NCI-H510A (cell line): ENCODE results near the gene PTPN13.
"Not testable (repeated sequence)": the region's sequence is repeated elsewhere in the genome, so short reads cannot be mapped to it uniquely, and the experiment has no call there.

Source experiments
- DNase-seq: peaks from one replicate; lab custom pipeline; 2025; lab: John Stamatoyannopoulos, UW

The PTPN13 gene

DNA sequence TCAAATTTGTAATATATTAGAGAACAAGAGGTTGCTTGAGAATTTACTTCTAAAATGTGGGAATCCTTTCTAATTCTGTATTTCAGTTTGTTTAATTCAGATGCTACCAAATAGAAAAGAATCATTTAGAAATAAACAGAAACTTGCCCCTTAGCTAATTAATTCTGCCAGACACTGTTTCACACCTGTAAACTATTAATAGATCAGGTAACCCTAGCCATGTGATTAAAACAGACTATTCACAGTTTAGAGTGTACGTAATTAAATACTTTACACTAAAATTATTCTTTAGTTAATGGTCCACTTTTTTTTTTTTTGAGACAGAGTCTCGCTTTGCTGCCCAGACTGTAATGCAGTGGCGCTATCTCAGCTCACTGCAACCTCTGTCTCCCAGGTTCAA is 124.0 kb downstream of the PTPN13 start:
- DNase-seq, result no peak

DNA sequence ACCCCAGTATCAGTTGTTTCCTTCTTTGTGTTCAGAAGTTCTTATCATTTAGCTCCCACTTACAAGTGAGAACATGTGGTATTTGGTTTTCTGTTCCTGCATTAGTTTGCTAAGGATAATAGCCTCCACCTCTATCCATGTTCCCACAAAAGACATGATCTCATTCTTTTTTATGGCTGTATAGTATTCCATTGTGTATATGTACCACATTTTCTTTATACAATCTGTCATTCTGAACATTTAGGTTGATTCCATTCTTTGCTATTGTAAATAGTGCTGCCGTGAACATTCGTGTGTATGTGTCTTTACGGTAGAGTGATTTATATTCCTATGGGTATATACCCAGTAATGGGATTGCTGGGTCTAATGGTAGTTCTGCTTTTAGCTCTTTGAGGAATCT is 125.0 kb downstream of the PTPN13 start:
- not testable (repeated sequence) for DNase-seq

GRCh38 chr4:86720508-86721068 is 126.5 kb downstream of the PTPN13 start:
- no peak for DNase-seq

DNA sequence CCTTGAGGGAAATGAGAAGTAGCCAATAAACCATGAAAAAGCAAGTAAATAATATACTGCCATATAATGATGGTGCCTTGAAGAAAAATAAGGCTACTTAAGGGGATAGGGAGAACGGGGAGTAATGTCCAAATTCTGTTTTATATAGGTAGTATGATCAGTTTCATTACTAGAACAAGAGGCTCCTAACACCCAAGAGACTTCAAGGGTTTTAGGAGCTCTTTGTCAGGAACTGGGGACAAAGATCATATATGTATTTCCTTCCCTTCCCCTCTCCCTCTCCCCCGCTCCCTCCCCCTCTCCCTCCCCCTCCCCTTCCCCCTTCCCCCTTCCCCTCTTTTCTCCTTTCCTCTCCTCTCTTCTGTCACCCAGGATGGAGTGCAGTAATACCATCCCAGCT is 127.3 kb downstream of the PTPN13 start:
- no peak for DNase-seq

GRCh38 chr4:86730310-86730709 is 136.2 kb downstream of the PTPN13 start:
- DNase-seq, result no peak

DNA sequence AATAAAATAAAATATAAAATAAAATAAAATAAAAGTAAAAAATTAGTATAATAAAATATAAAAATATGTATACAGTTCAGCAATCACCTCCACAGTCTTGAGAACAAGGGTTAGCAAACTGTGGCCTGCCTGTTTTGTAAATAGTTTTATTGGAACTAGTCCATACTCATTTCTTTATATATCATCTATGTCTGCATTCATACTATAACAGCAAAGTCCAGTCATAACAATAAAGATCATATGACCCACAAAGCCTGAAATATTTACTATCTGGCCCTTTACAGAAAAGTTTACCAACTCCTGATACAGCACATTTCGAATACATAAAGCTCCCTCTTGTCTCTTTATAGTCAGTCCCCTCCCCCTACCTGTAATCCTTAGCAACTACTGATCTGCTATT is 143.1 kb downstream of the PTPN13 start:
- no peak for DNase-seq

GRCh38 chr4:86741846-86742245 is 147.7 kb downstream of the PTPN13 start:
- no peak for DNase-seq

GRCh38 chr4:86744570-86744969 is 150.5 kb downstream of the PTPN13 start:
- DNase-seq, result peak; percentile 9

DNA sequence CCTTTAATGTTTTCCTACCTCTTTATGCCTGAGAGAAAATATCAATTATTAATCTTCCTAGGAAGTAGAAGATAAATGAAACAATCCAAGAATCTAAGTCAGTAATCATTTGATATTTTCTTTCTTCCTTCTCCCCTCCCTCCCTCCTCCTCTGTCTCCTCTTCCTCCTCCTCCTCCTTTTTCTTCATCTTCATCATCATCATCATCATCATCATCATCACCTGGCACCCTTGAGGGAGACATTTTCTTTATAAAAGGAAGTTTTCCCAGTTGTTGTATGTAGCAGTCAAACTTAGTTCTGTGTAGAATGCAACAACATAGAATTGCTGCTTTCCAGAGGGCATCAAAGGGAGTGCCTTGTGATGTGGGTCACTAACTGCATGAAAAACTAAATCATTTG is 155.0 kb downstream of the PTPN13 start:
- DNase-seq, result no peak

DNA sequence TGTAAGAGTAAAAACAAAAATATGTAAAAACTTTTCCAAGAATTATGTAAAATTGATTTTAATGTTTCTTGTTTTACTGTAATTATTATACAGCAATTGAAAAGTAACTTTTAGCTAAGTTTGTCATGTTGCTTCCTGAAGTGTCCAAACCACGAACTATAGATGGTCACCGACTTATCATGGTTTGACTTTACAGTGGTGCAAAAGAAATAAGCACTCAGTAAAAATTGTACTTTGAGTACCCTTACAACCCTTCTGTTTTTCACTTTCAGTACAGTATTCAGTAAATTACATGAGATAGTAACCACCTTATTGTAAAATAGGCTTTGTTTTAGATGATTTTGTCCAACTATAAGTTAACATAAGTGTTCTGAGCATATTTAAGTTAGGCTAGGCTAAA is 161.3 kb downstream of the PTPN13 start:
- no peak for DNase-seq

- no peak for DNase-seq
Measured at GRCh38 chr4:86757468-86757867, 163.4 kb downstream of the PTPN13 start.

DNA sequence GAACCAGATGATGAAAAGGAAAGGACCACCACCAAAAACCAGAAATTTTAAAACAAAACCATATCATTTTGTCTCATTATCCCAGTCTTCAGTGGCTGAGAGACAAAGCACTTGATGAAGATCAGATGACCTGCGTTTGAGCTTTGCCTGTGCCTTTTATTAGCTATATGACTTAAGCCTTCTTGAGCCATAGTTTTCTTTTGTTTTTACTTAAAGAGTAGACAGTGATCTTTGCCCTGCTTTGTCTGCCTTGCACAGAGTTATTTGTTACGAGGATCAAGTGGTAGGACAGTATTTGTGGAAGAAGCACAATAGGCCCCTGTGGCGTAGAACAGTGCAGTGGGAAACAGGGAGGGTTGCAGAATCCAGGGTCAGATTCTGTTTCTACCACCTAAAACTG is 165.2 kb downstream of the PTPN13 start:
- DNase-seq, result no peak

DNA sequence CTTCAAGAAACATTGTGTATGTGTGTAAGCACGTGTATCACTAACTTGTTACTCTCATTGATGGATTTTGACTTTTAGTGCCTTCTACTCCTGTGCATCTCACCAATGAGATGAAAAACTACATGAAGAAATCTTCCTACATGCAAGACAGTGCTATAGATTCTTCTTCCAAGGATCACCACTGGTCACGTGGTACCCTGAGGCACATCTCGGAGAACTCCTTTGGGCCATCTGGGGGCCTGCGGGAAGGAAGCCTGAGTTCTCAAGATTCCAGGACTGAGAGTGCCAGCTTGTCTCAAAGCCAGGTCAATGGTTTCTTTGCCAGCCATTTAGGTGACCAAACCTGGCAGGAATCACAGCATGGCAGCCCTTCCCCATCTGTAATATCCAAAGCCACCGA is 168.5 kb downstream of the PTPN13 start:
- no peak for DNase-seq

DNA sequence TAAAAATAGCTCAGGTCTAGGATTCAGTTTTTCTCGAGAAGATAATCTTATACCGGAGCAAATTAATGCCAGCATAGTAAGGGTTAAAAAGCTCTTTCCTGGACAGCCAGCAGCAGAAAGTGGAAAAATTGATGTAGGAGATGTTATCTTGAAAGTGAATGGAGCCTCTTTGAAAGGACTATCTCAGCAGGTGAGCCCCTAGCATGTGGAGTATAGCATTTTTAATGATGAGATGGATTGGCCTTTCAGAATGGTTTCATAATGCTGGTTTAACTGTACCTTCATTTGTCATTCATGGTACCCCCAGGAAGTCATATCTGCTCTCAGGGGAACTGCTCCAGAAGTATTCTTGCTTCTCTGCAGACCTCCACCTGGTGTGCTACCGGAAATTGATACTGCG is 175.7 kb downstream of the PTPN13 start:
- DNase-seq, result no peak

DNA sequence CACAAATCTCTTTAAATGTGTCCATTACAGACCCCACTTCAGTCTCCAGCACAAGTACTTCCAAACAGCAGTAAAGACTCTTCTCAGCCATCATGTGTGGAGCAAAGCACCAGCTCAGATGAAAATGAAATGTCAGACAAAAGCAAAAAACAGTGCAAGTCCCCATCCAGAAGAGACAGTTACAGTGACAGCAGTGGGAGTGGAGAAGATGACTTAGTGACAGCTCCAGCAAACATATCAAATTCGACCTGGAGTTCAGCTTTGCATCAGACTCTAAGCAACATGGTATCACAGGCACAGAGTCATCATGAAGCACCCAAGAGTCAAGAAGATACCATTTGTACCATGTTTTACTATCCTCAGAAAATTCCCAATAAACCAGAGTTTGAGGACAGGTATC is 177.0 kb downstream of the PTPN13 start:
- DNase-seq, result no peak

DNA sequence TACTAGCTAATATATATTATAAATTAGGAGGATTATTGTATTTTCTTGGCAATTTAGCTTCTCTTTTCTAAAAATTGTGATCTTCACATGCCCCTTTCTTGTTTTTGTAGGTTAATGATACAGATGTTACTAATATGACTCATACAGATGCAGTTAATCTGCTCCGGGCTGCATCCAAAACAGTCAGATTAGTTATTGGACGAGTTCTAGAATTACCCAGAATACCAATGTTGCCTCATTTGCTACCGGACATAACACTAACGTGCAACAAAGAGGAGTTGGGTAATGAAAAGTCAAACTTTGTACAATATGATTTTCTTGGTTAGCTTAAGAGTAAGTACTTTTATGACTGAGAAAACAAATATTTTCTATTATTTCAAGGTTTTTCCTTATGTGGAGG is 180.9 kb downstream of the PTPN13 start:
- no peak for DNase-seq

- DNase-seq, result no peak
Measured at GRCh38 chr4:86778175-86778574, 184.1 kb downstream of the PTPN13 start.

GRCh38 chr4:86788826-86789225 is 194.7 kb downstream of the PTPN13 start:
- DNase-seq, result no peak

DNA sequence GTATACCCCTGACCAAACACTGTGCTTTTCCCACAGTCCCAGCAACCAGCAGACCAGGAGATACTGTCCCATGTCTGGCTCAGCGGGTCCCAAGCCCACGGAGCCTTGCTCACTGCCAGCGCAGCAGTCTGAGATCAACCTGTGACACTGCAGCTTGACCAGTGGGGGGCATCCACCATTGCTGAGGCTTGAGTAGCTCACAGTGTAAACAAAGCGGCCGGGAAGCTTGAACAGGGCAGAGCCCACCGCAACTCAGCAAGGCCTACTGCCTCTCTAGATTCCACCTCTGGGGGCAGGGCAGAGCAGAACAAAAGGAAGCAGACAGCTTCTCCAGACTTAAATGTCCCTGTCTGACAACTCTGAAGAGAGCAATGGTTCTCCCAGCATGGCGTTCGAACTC is 197.0 kb downstream of the PTPN13 start:
- no peak for DNase-seq

DNA sequence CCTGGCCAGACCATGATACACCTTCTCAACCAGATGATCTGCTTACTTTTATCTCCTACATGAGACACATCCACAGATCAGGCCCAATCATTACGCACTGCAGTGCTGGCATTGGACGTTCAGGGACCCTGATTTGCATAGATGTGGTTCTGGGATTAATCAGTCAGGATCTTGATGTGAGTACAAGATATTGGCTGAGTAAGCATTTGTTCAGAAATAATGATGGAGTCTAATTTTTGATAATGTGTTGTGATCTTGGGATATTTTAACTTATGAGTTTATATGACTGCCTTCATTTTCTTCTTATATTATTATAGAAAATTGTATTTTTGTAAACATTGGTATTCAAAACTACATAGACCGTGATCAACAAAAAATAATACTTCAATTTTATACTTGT is 215.7 kb downstream of the PTPN13 start:
- DNase-seq, result no peak

GRCh38 chr4:86810847-86811246 is 216.7 kb downstream of the PTPN13 start:
- no peak for DNase-seq

GRCh38 chr4:86815653-86816052 is 221.5 kb downstream of the PTPN13 start:
- no peak for DNase-seq

DNA sequence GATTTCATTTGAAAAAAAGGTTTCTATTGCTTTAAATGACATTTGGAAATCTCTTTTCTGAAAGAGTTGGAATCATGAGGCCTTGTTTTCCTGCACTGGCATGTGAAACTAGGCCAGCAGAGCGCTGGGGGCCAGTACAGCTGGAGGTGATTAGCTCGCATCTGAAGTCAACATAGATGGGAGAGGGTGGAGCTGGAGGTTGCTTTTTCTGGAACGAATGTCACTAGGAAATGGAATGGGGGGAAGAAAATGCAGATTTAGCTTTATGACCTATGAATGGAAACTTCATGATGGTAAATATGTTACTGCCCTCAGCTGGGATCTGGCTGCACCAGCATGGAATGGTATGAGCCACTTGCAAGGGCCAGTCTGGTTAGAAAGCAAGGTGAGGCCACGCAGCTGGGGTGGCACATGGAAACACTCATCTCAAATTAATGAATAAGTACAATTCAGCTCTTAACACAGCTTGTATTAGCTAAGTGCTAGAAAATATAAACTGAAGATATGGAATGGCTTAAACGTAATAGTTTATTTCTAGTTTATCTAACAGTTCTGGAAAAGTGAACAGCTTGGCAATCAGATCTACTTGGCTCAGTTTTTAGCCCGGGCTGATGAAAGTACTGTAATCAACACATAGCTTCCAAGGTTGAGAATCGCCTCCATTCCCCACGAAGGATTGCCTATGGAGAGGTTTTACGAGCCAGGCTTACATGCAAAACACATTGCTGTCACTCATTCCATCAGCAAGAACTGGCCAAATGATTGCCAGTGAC is 222.6 kb downstream of the PTPN13 start:
- no peak for DNase-seq

GRCh38 chr4:86818211-86818610 is 224.1 kb downstream of the PTPN13 start:
- DNase-seq, result no peak
